K562 (cell line): ENCODE results near the gene TNPO2. TPM values are rescaled to one million over a fixed set of nuclear protein-coding genes. Genes with fewer than 3 reads are reported as not detected.
A peak's percentile ranks its signal among the peaks of the same experiment; 100 is the strongest.

Source experiments
- CREB3 ChIP-seq: fragments of 450-650 bp; conservative IDR thresholded peaks from 2 replicates; pipeline ENCODE4 v1.6.1; 2016; ENCODE audit warnings: missing genetic modification characterization, low read depth, mild to moderate bottlenecking, missing compliant biosample characterization, moderate library complexity
- DIDO1 ChIP-seq: fragments of 450-650 bp; IDR thresholded peaks from 2 replicates; pipeline ENCODE4 v1.6.1; 2016; ENCODE audit warnings: low read depth, missing biosample characterization, missing genetic modification characterization
- EWSR1 ChIP-seq: fragments of 450-650 bp; IDR thresholded peaks from 2 replicates; pipeline ENCODE4 v1.6.1; 2018; ENCODE audit warnings: borderline replicate concordance, mild to moderate bottlenecking, low read depth, moderate library complexity; ENCODE audit not compliant: partially characterized antibody
- FOXK2 ChIP-seq, 2 experiments: fragments of 450-650 bp; IDR thresholded peaks in 1 of 2; conservative IDR thresholded peaks in 1 of 2; 2 replicates each; pipeline ENCODE4 v1.6.1; 2016; ENCODE audit warnings: low read depth in 2 of 2, mild to moderate bottlenecking in 1 of 2
- HLTF ChIP-seq: fragments of 450-650 bp; IDR thresholded peaks from 2 replicates; pipeline ENCODE4 v1.6.1; 2016
- RBBP5 ChIP-seq: fragments of 200-600 bp; sonication (generic); IDR thresholded peaks from 2 replicates; pipeline ENCODE4 v1.6.1; 2012; ENCODE audit warnings: borderline replicate concordance, mild to moderate bottlenecking, low read length, control low read depth, inconsistent platforms; ENCODE audit not compliant: insufficient read depth, poor library complexity, severe bottlenecking
- RBM39 ChIP-seq: fragments of 200-400 bp; formaldehyde crosslinking; optimal IDR thresholded peaks from 2 replicates; pipeline ENCODE3; 2018; ENCODE audit warnings: low read depth, low read length
- SRF ChIP-seq, 2 experiments: fragments of 250-450, 450-650 bp in 1 of 2; sonication (Bioruptor Pico) in 1 of 2; sonication (generic) in 1 of 2; formaldehyde crosslinking; IDR thresholded peaks; 2 replicates each; pipeline versions ENCODE4 v1.5.0 to v1.5.1; 2020 to 2022; ENCODE audit warnings: mild to moderate bottlenecking in 1 of 2, missing genetic modification reagents in 1 of 2
- TEAD4 ChIP-seq, 2 experiments: sonication (generic) in 1 of 2; formaldehyde crosslinking in 1 of 2; IDR thresholded peaks; 2 replicates each; pipeline versions ENCODE4 v1.6.1 to v1.8.0; 2012 to 2022; ENCODE audit warnings: borderline replicate concordance in 1 of 2, inconsistent platforms in 1 of 2, low read length in 1 of 2, mild to moderate bottlenecking in 1 of 2, missing genetic modification reagents in 1 of 2
- ZNF318 ChIP-seq, 2 experiments: fragments of 450-650 bp; IDR thresholded peaks; 2 replicates each; pipeline ENCODE4 v1.6.1; 2016; ENCODE audit warnings: mild to moderate bottlenecking in 2 of 2, borderline replicate concordance in 1 of 2, low read depth in 1 of 2, moderate library complexity in 1 of 2
- ZNF431 ChIP-seq: sonication (generic); formaldehyde crosslinking; IDR thresholded peaks from 2 replicates; pipeline ENCODE4 v1.8.0; 2022; ENCODE audit warnings: mild to moderate bottlenecking, missing genetic modification reagents
- polyA plus RNA-seq, 8 experiments: library from polyadenylated mRNA; depleted of rRNA in 4 of 8; stranded (reverse) in 5 of 8; unstranded in 3 of 8; fragments of >200 nt; fragmentation: Nextera tagmentation in 2 of 8; fragmentation: Illumina TruSeq in 1 of 8; extraction: Ambion mirVana in 2 of 8; extraction: Trizol in 1 of 8; gene quantifications; 2 replicates each; pipeline versions ENCODE4 v1.2.1 to v1.2.3, GENCODE V29; 2011 to 2014; ENCODE audit warnings: inconsistent platforms in 1 of 8, missing spikeins in 1 of 8
- total RNA-seq, 7 experiments: library from RNA; depleted of rRNA in 6 of 7; stranded (reverse); fragments of >200 nt in 6 of 7; fragmentation: Illumina TruSeq in 2 of 7; extraction: Trizol in 2 of 7; gene quantifications; 2 replicates each; pipeline versions ENCODE4 v1.2.1 to v1.2.3, GENCODE V29; 2011 to 2021; ENCODE audit warnings: low replicate concordance in 1 of 7
- TF ChIP-seq, protein P1 (sequence below): fragments of 200-400 bp; formaldehyde crosslinking; IDR thresholded peaks from 2 replicates; pipeline ENCODE4 v1.6.1; 2017; ENCODE audit warnings: mild to moderate bottlenecking, low read depth, low read length, moderate library complexity

Gene TNPO2
- total and polyA plus RNA-seq, 9 of the 15 experiments (the other 6 are each of a cell fraction or from before 2014, with no cell fraction given): 6.0 to 126 (median 53.8) TPM

DNA sequence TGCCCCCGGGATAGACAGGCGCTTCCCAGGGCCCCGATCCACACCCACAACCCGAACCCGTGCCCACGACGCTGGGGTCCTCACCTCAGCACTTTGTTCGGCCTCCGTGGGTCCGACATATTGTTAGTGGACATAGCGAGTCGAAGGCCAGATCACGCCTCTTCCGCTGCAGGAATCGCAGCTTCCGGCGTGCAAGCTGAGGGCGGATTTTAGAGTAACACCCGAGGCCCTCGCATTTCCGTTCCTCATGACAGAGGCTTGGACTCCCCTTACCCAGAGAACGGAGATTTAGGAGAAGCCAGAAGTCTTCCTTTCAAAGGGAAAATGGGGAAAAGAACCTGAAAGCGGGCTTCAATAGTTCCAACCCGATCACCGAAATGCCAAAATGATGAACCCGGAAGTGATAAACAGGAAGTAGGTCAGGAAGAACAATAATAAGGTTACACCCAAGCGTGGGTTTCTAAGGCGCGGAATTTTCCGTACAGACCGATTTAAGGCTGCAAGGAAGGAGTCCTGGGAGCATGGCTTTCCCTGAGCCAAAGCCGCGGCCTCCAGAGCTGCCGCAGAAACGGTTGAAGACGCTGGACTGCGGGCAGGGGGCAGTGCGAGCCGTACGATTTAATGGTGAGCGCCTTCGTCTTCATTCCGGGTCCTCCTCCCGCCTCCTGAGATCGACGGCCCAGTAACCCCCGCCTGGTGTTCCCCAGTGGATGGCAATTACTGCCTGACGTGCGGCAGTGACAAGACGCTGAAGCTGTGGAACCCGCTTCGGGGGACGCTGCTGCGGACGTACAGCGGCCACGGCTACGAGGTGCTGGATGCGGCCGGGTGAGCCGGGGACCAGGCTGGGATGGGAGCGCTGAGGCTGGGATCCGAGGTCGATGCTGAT is 54.2 kb downstream of the TNPO2 start (continued):
- no peak for TF ChIP-seq ZNF431 (CRISPR knock-in tag)
- peak; percentile 26; the same call in 1 of the 2 replicates for TF ChIP-seq TEAD4 (IDR thresholded peaks at IDR 0.05; ENCODE audit: low read length)
- TF ChIP-seq TEAD4 (CRISPR knock-in tag; IDR thresholded peaks at IDR 0.05; ENCODE audit: borderline replicate concordance): no peak
- no peak for TF ChIP-seq HLTF
- TF ChIP-seq SRF (CRISPR knock-in tag; IDR thresholded peaks at IDR 0.05): no peak
- TF ChIP-seq CREB3 (tag): peak; percentile 58; the same call in 1 of the 2 replicates
- no peak for TF ChIP-seq RBM39
- no peak for TF ChIP-seq EWSR1
- TF ChIP-seq FOXK2 (conservative IDR thresholded peaks at IDR 0.05 in 1 of 2, IDR thresholded peaks at IDR 0.05 in 1 of 2; ENCODE audit: low read depth in 2 of 2): peak; percentile 98 to 99
- peak; percentile 81 for TF ChIP-seq RBBP5
- TF ChIP-seq, protein P1, sequence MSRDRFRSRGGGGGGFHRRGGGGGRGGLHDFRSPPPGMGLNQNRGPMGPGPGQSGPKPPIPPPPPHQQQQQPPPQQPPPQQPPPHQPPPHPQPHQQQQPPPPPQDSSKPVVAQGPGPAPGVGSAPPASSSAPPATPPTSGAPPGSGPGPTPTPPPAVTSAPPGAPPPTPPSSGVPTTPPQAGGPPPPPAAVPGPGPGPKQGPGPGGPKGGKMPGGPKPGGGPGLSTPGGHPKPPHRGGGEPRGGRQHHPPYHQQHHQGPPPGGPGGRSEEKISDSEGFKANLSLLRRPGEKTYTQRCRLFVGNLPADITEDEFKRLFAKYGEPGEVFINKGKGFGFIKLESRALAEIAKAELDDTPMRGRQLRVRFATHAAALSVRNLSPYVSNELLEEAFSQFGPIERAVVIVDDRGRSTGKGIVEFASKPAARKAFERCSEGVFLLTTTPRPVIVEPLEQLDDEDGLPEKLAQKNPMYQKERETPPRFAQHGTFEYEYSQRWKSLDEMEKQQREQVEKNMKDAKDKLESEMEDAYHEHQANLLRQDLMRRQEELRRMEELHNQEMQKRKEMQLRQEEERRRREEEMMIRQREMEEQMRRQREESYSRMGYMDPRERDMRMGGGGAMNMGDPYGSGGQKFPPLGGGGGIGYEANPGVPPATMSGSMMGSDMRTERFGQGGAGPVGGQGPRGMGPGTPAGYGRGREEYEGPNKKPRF: no peak
- peak in 1 of 2 experiments; percentile 49; a peak in 1 of 4 replicates for TF ChIP-seq ZNF318 (IDR thresholded peaks at IDR 0.05; ENCODE audit: borderline replicate concordance in 1 of 2, low read depth in 1 of 2)
- peak; percentile 100 for TF ChIP-seq DIDO1 (tag)
